ENCODE data around the gene SECISBP2.

DNA sequence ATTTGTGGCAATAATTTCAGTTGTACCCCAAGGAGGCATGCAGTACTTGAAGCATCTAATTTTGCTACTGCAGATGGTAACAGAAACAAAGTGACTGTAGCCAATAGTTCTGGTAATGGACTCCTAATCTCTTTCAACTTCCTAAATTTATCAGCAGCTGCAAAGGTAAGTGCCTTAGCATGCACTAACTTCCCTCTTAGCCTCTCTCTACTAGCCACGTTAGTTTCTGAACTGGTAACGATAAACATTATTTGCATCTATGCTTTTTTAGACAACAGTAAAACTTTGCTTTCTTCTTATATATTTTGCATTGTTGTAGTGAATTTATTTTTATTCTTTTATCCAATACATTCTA, 13.5 kb upstream of the SECISBP2 start:
- no peak for TF ChIP-seq POLR2AphosphoS5 (IDR thresholded peaks at IDR 0.05; ENCODE audit: low read depth, low read length)
- TF ChIP-seq TAF1 (IDR thresholded peaks at IDR 0.05; ENCODE audit: borderline replicate concordance, insufficient read depth, low read length): no peak
- no peak for TF ChIP-seq SIN3A (IDR thresholded peaks at IDR 0.05; ENCODE audit: borderline replicate concordance, insufficient read depth, low read length)
- TF ChIP-seq, protein P1, sequence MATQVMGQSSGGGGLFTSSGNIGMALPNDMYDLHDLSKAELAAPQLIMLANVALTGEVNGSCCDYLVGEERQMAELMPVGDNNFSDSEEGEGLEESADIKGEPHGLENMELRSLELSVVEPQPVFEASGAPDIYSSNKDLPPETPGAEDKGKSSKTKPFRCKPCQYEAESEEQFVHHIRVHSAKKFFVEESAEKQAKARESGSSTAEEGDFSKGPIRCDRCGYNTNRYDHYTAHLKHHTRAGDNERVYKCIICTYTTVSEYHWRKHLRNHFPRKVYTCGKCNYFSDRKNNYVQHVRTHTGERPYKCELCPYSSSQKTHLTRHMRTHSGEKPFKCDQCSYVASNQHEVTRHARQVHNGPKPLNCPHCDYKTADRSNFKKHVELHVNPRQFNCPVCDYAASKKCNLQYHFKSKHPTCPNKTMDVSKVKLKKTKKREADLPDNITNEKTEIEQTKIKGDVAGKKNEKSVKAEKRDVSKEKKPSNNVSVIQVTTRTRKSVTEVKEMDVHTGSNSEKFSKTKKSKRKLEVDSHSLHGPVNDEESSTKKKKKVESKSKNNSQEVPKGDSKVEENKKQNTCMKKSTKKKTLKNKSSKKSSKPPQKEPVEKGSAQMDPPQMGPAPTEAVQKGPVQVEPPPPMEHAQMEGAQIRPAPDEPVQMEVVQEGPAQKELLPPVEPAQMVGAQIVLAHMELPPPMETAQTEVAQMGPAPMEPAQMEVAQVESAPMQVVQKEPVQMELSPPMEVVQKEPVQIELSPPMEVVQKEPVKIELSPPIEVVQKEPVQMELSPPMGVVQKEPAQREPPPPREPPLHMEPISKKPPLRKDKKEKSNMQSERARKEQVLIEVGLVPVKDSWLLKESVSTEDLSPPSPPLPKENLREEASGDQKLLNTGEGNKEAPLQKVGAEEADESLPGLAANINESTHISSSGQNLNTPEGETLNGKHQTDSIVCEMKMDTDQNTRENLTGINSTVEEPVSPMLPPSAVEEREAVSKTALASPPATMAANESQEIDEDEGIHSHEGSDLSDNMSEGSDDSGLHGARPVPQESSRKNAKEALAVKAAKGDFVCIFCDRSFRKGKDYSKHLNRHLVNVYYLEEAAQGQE (IDR thresholded peaks at IDR 0.05; ENCODE audit: insufficient read depth in 1 of 2, low read depth in 2 of 2, low read length in 2 of 2): no peak
- TF ChIP-seq FOXP2 (optimal IDR thresholded peaks at IDR 0.05; ENCODE audit: borderline replicate concordance, extremely low read depth, extremely low read length, insufficient read depth): no peak
